ENCODE measurements around the gene ACTL6B. TPM values are rescaled to one million over a fixed set of nuclear protein-coding genes. Genes with fewer than 3 reads are reported as not detected.

The ACTL6B gene
- total and polyA plus RNA-seq, 2 of the 8 experiments (the other 6 are each of a cell fraction or from before 2014, with no cell fraction given) = 2.1 to 4.5 TPM

DNA sequence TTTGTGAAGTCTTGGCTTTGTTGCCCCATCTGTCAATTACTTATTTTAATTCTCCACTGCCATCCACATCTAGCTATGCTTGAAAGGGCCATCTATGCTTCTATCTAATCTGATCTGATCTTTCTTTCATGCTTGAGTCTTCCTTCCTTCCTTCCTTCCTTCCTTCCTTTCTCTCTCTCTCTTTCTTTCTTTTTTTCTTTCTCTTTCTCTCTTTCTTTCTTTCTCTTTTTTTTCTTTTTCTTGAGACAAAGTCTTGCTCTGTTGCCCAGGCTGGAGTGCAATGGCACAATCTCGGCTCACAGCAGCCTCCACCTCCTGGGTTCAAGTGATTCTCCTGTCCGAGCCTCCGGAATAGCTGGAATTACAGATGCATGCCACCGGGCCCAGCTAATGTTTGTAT lies 26.2 kb downstream of the ACTL6B start (continued):
- TF ChIP-seq, protein P1, sequence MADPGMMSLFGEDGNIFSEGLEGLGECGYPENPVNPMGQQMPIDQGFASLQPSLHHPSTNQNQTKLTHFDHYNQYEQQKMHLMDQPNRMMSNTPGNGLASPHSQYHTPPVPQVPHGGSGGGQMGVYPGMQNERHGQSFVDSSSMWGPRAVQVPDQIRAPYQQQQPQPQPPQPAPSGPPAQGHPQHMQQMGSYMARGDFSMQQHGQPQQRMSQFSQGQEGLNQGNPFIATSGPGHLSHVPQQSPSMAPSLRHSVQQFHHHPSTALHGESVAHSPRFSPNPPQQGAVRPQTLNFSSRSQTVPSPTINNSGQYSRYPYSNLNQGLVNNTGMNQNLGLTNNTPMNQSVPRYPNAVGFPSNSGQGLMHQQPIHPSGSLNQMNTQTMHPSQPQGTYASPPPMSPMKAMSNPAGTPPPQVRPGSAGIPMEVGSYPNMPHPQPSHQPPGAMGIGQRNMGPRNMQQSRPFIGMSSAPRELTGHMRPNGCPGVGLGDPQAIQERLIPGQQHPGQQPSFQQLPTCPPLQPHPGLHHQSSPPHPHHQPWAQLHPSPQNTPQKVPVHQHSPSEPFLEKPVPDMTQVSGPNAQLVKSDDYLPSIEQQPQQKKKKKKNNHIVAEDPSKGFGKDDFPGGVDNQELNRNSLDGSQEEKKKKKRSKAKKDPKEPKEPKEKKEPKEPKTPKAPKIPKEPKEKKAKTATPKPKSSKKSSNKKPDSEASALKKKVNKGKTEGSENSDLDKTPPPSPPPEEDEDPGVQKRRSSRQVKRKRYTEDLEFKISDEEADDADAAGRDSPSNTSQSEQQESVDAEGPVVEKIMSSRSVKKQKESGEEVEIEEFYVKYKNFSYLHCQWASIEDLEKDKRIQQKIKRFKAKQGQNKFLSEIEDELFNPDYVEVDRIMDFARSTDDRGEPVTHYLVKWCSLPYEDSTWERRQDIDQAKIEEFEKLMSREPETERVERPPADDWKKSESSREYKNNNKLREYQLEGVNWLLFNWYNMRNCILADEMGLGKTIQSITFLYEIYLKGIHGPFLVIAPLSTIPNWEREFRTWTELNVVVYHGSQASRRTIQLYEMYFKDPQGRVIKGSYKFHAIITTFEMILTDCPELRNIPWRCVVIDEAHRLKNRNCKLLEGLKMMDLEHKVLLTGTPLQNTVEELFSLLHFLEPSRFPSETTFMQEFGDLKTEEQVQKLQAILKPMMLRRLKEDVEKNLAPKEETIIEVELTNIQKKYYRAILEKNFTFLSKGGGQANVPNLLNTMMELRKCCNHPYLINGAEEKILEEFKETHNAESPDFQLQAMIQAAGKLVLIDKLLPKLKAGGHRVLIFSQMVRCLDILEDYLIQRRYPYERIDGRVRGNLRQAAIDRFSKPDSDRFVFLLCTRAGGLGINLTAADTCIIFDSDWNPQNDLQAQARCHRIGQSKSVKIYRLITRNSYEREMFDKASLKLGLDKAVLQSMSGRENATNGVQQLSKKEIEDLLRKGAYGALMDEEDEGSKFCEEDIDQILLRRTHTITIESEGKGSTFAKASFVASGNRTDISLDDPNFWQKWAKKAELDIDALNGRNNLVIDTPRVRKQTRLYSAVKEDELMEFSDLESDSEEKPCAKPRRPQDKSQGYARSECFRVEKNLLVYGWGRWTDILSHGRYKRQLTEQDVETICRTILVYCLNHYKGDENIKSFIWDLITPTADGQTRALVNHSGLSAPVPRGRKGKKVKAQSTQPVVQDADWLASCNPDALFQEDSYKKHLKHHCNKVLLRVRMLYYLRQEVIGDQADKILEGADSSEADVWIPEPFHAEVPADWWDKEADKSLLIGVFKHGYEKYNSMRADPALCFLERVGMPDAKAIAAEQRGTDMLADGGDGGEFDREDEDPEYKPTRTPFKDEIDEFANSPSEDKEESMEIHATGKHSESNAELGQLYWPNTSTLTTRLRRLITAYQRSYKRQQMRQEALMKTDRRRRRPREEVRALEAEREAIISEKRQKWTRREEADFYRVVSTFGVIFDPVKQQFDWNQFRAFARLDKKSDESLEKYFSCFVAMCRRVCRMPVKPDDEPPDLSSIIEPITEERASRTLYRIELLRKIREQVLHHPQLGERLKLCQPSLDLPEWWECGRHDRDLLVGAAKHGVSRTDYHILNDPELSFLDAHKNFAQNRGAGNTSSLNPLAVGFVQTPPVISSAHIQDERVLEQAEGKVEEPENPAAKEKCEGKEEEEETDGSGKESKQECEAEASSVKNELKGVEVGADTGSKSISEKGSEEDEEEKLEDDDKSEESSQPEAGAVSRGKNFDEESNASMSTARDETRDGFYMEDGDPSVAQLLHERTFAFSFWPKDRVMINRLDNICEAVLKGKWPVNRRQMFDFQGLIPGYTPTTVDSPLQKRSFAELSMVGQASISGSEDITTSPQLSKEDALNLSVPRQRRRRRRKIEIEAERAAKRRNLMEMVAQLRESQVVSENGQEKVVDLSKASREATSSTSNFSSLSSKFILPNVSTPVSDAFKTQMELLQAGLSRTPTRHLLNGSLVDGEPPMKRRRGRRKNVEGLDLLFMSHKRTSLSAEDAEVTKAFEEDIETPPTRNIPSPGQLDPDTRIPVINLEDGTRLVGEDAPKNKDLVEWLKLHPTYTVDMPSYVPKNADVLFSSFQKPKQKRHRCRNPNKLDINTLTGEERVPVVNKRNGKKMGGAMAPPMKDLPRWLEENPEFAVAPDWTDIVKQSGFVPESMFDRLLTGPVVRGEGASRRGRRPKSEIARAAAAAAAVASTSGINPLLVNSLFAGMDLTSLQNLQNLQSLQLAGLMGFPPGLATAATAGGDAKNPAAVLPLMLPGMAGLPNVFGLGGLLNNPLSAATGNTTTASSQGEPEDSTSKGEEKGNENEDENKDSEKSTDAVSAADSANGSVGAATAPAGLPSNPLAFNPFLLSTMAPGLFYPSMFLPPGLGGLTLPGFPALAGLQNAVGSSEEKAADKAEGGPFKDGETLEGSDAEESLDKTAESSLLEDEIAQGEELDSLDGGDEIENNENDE (IDR thresholded peaks at IDR 0.05; ENCODE audit: insufficient replicate concordance, low read length) = no peak
- TF ChIP-seq KDM1A (IDR thresholded peaks at IDR 0.05; ENCODE audit: borderline replicate concordance, low read length) (no peak), KDM5A (IDR thresholded peaks at IDR 0.05; ENCODE audit: low read length) (no peak), KDM4A (IDR thresholded peaks at IDR 0.05; ENCODE audit: low read depth, low read length, severe bottlenecking) (no peak), ASH2L (IDR thresholded peaks at IDR 0.05; ENCODE audit: low read length) (no peak), JUND (IDR thresholded peaks at IDR 0.05; ENCODE audit: low read length) (no peak), TAF7 (optimal IDR thresholded peaks at IDR 0.05; ENCODE audit: borderline replicate concordance, low read depth, low read length) (no peak), SP1 (IDR thresholded peaks at IDR 0.05; ENCODE audit: low read depth, low read length) (no peak), RBBP5 (IDR thresholded peaks at IDR 0.05; ENCODE audit: borderline replicate concordance, low read depth, low read length) (no peak), BACH1 (IDR thresholded peaks at IDR 0.05; ENCODE audit: low read length) (no peak), CEBPB (IDR thresholded peaks at IDR 0.05; ENCODE audit: low read depth, low read length) (no peak), SUZ12 (IDR thresholded peaks at IDR 0.05; ENCODE audit: low read length) (no peak), GABPA (IDR thresholded peaks at IDR 0.05; ENCODE audit: borderline replicate concordance, insufficient read depth, low read length) (no peak)

Measured in H1 (cell line).